ENCODE data around the gene C1orf167.

Gene C1orf167

DNA sequence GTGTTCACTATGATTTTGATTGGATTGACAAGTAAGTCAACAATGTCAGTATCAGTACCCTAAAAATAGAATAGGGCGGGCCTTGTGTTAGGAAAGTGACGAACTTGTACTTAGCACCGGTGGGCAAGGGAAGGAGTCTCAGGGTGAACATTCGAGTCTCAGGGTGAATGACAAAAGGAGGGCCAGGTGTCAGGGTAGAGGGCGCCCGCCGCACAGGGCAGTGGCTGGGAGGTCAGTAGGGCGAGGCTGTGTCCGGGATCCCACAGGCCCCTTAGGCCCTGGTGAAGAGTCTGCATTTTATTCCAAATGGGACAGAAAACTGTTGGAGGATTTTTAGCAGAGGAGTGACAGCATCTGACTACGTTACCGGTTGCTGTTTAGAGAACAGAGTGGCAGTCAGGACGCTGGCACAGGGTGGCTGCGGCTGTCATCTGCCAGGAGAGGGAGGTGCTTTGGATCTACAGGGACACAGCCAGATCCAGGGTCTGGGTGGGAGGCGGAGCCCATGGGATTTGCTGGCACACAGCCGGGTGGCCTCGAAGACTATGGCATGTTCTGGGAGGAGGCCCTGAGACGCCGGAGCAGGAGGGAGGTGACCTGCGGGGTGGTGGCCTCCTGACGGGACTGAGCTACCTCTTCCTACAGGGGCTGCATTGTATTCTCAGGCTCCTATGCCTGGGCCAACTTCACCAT, 15.1 kb upstream of the C1orf167 start:
- TF ChIP-seq GATA3 (IDR thresholded peaks at IDR 0.05; ENCODE audit: low read depth, low read length) (no peak), GATA2 (IDR thresholded peaks at IDR 0.05; ENCODE audit: low read depth, low read length) (no peak)

DNA sequence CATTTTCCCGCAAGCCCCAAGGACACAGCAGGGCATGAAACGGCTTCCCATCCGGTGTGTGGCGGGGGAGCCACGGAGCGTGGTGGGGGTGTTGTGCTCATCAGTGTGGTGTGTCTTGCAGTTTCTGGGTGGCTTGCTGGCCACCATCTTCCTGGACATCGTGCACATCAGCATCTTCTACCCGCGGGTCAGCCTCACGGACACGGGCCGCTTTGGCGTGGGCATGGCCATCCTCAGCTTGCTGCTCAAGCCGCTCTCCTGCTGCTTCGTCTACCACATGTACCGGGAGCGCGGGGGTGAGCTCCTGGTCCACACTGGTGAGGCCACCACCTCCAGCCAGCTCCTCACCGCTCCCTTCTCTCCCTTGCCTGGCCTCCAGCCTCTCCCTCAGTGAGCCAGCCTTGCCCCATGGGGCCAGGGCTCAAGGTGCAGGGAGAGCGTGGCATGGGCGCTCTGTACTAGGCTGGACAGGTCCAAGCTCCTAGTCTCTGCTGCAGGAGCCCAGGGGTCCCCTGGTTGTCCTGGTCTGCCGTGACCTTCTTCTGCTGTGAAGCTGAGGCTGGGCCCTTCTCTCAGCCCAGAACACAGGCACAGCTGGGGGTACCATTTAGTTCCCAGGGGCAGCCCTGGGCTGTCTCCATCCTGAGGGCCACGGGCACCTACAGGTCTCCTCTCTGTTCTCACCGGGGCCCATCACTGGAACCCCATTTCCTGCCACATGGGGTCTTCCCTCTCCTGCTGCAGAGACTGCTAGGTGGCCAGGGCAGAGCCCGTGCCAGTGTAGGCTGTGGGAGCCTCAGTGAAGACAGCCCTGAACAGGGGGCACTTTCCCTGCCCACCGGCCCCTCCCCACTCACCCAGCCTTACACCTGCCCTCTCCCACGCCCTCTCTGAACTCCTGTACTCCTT, 13.4 kb upstream of the C1orf167 start:
- TF ChIP-seq GATA2 (IDR thresholded peaks at IDR 0.05; ENCODE audit: low read depth, low read length) (no peak), GATA3 (IDR thresholded peaks at IDR 0.05; ENCODE audit: low read depth, low read length) (no peak)

DNA sequence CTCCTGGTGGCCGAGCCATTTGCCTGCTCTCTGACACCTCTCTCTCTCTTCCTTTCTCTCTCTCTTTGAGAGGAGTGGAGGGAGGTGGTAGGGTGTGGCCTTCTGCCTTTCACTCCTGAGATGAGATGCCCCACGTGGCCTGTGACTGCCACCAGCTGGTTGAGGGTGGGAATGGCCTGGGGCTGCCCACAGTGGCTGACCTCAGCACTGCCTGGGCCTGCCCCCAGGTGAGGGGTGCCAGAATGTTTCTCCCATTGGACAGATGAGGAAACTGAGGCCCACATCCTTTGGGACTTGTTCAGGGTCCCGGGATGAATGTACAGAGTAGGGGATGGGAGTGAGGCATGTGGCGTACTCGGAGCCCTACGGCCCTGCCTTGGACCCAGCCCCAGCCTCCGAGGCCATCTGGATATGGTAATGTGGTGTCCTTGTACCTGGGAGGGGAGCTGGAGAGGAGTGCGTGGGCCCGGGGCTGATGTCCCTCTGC, 12.7 kb upstream of the C1orf167 start:
- no peak for TF ChIP-seq GATA3 (IDR thresholded peaks at IDR 0.05; ENCODE audit: low read depth, low read length)
- no peak for TF ChIP-seq GATA2 (IDR thresholded peaks at IDR 0.05; ENCODE audit: low read depth, low read length)

DNA sequence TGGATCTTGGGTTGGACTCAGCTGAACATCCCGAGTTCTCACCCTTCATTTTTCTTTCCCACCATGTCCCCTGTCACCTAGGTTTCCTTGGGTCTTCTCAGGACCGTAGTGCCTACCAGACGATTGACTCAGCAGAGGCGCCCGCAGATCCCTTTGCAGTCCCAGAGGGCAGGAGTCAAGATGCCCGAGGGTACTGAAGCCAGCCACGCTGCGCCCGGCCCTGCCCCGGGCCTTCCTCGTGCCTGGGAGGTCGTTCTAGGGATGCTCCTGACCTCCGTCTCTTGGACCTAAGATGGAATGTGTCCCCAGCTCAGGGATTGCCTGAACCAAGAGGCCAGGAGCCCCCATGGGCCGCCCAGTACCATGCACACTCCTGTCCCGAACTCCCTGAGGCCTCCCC, 12.0 kb upstream of the C1orf167 start:
- no peak for TF ChIP-seq GATA3 (IDR thresholded peaks at IDR 0.05; ENCODE audit: low read depth, low read length)
- no peak for TF ChIP-seq GATA2 (IDR thresholded peaks at IDR 0.05; ENCODE audit: low read depth, low read length)

DNA sequence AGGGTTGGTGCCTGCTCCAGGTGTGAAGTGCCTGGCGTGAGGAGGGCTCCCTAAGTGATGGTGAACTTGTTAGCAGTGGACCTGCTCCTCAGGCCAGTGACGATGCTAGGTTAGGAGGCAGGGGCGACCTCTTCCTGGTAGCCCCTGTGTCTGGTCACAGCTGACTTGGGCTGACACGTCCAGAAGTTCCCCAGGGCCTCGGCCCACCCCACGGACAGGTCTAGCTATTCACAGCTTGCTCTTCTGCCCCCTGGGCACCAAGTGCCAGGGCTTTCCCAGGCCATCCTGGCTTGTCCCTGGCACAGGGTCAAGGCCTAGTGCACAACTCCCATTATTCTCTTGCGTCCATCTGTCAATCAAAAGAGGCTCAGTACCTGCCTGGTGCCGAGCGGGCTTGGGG, 10.9 kb upstream of the C1orf167 start:
- TF ChIP-seq GATA2 (IDR thresholded peaks at IDR 0.05; ENCODE audit: low read depth, low read length) (no peak), GATA3 (IDR thresholded peaks at IDR 0.05; ENCODE audit: low read depth, low read length) (no peak)

DNA sequence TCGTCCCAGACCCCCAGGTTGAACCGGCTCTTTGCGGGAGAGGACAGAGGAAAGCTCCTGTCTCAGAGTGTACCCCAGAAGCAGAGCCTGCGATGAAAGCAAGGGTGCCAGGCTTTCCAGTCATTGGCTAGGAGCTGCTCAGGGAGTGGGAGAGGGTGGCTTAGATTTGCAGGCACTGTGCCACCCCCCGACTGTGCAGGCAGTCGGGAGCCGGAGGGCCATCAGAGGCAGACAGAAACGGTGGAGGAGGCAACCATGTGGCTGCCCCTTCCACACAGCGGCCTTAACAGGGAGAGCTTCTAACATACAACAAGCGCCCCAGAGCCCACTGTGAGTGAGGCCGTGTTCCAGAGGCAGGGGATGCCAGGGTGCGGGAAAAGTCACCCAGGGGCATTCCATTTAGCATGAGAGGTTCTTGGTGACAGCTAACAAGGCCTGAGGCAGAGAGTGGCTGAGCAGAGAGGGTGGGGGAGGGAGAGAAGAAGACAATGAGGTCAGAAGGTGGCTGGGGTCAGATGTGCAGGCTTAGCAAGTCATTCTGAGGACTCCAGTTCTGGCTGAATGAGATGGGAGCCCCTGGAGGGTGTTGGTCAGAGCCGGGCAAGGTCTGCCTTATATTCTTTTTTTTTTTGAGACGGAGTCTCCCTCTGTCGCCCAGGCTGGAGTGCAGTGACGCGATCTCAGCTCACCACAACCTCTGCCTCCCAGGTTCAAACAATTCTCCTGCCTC, 9.5 kb upstream of the C1orf167 start:
- TF ChIP-seq GATA3 (IDR thresholded peaks at IDR 0.05; ENCODE audit: low read depth, low read length) (no peak), GATA2 (IDR thresholded peaks at IDR 0.05; ENCODE audit: low read depth, low read length) (no peak)

DNA sequence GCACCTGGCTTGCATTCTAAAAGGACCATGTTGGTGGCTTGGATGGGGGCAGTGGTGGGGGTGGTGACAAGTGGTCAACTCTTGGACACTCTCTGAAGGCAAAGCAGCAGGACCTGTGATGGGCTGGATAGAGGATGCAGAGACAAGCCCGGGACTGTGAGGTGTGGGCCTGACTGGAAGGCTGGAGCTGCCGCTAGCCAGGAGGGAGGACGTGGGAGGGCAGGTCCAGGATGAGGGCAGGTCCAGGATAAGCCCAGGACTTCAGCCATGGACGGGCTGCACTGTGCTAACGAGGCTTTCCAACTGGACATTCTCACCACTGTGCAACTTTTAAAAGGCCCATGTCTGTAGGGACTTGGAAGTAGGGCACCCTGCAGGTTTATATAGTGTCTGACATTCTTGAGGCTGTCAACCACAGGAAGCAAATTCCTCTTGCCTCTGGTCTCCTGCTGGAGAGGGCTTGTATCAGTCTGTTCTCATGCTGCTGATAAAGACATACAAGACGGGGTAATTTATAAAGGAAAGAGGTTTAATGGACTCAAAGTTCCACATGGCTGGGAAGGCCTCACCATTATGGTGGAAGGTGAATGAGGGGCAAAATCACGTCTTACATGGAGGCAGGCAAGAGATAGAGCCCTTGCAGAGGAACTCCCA, 8.3 kb upstream of the C1orf167 start:
- no peak for TF ChIP-seq GATA2 (IDR thresholded peaks at IDR 0.05; ENCODE audit: low read depth, low read length)
- no peak for TF ChIP-seq GATA3 (IDR thresholded peaks at IDR 0.05; ENCODE audit: low read depth, low read length)

DNA sequence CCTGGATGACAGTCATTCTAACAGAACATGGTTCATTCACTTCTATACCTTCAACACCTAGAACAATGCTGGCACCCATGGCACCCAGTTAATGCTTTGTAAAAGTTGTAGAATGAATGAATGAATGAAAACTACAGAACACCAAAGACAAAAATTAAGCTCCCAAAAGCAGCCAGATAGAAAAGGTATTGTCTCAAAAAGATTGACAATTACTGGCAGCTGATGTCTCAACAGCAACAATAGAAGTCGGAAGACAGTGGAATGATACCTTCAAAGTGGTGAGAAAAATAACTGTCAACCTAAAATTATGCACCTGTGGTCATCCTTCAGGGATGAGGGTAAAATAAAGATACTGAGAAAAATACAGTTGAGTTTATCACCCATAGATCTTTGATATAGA, 4.9 kb upstream of the C1orf167 start:
- TF ChIP-seq GATA3 (IDR thresholded peaks at IDR 0.05; ENCODE audit: low read depth, low read length) (no peak), GATA2 (IDR thresholded peaks at IDR 0.05; ENCODE audit: low read depth, low read length) (no peak)

DNA sequence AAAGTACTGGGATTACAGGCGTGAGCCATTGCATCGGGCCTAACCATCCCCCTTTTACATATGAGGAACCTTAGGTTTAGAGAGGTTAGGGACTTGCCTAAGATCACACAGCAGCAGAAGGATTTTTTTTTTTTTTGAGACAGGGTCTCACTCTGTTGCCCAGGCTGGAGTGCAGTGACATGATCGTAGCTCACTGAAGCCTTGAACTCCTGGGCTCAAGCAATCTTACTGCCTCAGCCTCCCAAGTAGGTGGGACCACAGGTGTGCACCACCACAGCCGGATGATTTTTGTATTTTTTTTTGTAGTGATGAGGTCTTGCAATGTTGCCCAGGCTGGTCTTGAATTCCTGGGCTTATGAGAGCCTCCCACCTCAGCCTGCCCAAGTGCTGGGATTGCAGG, 2.2 kb upstream of the C1orf167 start:
- no peak for TF ChIP-seq GATA3 (IDR thresholded peaks at IDR 0.05; ENCODE audit: low read depth, low read length)
- TF ChIP-seq GATA2 (IDR thresholded peaks at IDR 0.05; ENCODE audit: low read depth, low read length), result no peak

DNA sequence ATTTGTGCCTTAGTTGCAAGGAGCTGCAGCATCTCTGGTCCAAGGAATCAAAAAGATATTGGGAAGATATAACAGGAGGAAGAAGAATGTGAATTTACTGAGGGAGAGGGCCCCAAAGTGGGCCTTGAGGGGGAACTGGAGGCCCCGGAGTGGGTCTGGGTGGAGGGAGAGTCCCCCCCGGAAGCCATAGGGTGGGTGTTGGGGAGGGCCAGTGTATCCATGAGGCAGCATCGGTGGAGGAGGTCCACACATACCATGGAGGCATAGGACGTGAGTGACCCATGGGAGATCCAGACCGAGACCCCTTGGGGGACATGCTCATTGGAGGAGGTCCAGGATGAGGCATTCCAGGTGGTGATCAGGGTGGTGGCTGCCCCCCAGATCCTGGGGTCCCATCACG, 708 bp upstream of the C1orf167 start:
- TF ChIP-seq GATA2 (IDR thresholded peaks at IDR 0.05; ENCODE audit: low read depth, low read length), result no peak
- TF ChIP-seq GATA3 (IDR thresholded peaks at IDR 0.05; ENCODE audit: low read depth, low read length), result no peak

DNA sequence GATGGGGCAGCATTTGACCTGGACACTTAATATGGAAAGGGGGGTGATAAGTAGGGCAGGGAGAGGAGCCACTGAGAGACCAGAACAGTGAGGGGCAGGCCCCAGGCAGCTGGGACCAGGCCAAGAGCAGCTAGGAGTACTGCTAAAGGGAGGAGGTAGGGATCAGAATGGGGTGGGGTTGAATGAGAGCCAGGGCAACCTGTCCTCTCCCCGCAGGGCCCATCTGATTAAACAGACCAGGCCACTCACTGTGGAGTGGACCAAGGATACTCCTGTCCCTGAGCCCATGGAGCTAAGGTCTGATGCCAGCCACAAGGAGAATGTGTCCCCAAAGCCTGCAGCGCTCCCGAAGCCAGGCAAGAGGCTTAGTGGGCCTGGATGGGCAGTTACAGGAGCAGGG, 2.1 kb downstream of the C1orf167 start:
- no peak for TF ChIP-seq GATA2 (IDR thresholded peaks at IDR 0.05; ENCODE audit: low read depth, low read length)
- no peak for TF ChIP-seq GATA3 (IDR thresholded peaks at IDR 0.05; ENCODE audit: low read depth, low read length)

DNA sequence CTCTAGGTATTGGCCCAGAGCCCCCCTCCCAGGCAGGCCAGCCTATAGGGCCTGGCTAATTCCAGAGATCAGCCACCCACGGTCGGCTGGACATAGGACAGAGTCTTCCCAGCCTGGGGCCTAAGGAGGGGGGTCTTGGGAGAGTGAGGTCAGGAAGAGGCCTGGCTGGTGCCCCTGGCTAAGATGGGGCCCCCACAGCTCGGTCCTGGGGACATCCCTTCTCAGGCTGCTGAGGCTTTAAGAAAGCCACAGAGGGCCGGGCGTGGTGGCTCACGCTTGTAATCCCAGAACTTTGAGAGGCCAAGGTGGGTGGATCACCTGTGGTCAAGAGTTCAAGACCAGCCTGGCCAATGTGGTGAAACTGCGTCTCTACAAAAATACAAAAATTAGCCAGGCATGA, 2.5 kb downstream of the C1orf167 start:
- TF ChIP-seq GATA3 (IDR thresholded peaks at IDR 0.05; ENCODE audit: low read depth, low read length) (no peak), GATA2 (IDR thresholded peaks at IDR 0.05; ENCODE audit: low read depth, low read length) (no peak)

DNA sequence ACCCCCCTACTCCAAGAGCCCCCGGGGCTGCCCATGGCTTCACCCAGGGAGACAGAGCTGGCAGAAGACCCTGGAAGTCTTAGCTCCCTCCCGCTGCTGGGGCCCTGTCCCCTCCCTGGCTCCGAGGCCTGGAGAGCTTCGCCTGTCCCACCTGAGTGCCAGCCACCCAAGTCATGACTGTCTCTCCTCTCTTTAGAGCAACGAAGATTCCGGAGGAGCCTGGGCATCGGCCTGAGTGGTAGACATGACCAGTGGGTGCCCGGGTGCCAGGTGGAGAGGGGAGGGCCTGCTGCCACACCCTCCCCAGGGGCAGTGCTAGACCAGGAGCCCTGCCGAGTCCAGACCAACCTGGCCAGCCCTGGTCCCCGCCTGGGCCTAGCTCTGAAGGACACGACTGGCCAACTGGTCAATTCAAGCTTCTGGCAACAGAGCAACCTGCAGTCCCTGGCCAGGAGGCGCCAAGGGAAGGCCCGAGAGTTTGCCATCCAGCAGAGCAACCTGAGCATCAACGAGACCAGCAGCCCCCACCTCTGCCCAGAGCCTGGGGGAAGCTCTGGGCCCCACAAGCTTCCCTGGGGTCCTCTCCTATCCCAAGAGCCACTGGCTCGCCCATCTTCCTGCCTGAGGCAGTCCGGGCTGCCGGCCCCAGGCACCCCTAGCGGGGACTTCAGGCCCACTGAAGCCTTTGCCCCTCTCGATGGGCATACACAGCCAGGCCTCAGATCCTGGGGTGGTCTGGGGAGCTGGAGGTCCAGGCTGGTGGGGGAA, 3.9 kb downstream of the C1orf167 start:
- TF ChIP-seq GATA2 (IDR thresholded peaks at IDR 0.05; ENCODE audit: low read depth, low read length), result no peak
- no peak for TF ChIP-seq GATA3 (IDR thresholded peaks at IDR 0.05; ENCODE audit: low read depth, low read length)

All from SH-SY5Y (cell line).